ENCODE results near the gene INAFM1. TPM values are rescaled to one million over a fixed set of nuclear protein-coding genes. Genes with fewer than 3 reads are reported as not detected.

The INAFM1 gene
- total and polyA plus RNA-seq, 9 of the 15 experiments (the other 6 are each of a cell fraction or from before 2014, with no cell fraction given), result 0.71 to 30.9 (median 3.1) TPM

DNA sequence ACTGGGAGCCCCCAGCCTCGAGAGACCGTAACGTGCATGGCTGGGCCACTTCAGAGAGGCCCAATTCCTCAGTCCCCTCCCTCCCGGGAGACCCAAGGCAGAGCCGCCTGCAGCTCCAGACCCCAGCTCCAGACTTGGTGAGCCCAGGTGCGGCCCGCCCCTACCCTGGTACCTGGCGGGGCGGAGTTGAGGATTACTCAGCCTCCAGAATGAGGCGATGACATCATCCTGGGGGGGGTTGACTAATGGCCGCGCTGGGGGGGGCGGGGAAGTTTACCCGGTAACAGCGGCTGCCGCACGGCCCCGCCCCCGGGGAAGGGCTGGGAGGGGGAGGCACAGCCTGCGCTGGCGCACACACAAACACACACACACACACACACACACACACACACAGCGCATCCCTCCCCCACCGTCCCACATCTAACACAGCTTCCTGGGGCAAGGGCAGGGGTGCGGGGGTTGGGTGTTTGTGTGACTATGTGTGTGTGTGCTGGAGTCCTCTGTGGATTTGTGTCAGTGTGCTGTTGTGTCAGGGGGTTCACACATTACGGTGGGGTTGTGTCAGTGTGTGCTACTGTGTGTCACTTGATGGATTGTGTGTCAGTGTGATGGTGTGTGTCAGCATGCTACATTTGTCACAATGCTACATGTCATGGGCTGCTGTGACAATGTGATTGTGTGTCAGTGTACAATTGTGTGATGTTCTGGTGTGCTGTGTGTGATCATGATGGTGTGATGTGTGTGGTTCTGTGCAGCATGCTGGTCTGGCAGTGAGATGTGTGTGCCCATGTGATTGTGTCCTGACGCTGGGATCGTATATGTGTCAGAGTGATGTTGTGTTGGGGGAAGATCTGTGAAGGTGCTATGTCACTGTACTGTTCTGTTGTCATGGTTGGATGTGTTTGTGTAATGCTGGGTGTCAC lies 33.4 kb upstream of the INAFM1 start (continued):
- TF ChIP-seq, protein P1, sequence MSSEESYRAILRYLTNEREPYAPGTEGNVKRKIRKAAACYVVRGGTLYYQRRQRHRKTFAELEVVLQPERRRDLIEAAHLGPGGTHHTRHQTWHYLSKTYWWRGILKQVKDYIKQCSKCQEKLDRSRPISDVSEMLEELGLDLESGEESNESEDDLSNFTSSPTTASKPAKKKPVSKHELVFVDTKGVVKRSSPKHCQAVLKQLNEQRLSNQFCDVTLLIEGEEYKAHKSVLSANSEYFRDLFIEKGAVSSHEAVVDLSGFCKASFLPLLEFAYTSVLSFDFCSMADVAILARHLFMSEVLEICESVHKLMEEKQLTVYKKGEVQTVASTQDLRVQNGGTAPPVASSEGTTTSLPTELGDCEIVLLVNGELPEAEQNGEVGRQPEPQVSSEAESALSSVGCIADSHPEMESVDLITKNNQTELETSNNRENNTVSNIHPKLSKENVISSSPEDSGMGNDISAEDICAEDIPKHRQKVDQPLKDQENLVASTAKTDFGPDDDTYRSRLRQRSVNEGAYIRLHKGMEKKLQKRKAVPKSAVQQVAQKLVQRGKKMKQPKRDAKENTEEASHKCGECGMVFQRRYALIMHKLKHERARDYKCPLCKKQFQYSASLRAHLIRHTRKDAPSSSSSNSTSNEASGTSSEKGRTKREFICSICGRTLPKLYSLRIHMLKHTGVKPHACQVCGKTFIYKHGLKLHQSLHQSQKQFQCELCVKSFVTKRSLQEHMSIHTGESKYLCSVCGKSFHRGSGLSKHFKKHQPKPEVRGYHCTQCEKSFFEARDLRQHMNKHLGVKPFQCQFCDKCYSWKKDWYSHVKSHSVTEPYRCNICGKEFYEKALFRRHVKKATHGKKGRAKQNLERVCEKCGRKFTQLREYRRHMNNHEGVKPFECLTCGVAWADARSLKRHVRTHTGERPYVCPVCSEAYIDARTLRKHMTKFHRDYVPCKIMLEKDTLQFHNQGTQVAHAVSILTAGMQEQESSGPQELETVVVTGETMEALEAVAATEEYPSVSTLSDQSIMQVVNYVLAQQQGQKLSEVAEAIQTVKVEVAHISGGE (CRISPR knock-in tag; IDR thresholded peaks at IDR 0.05), result 0 out of 6 replicates have a peak, but pooled peaks of 1 of the 3 experiments have one; percentile 45
- TF ChIP-seq ETS1 (conservative IDR thresholded peaks at IDR 0.05; ENCODE audit: control insufficient read depth, low read depth, low read length) (no peak), OTX1 (CRISPR knock-in tag; IDR thresholded peaks at IDR 0.05) (peak; percentile 62; the same call in 1 of the 2 replicates), JUND (IDR thresholded peaks at IDR 0.05; ENCODE audit: borderline replicate concordance, low read depth, low read length) (peak; percentile 99), JUND (tag; IDR thresholded peaks at IDR 0.05; ENCODE audit: borderline replicate concordance, low read depth, low read length) (peak; percentile 93), L3MBTL2 (IDR thresholded peaks at IDR 0.05) (peak; percentile 19; the same call in 1 of the 2 replicates), PML (IDR thresholded peaks at IDR 0.05; ENCODE audit: low read length) (no peak), BRD4 (IDR thresholded peaks at IDR 0.05) (0 out of 2 replicates have a peak, but pooled peaks have one; percentile 21), FOXJ3 (CRISPR knock-in tag; IDR thresholded peaks at IDR 0.05) (no peak), RBBP5 (IDR thresholded peaks at IDR 0.05; ENCODE audit: borderline replicate concordance, insufficient read depth, low read length, poor library complexity, severe bottlenecking) (no peak), FOXP1 (CRISPR knock-in tag; IDR thresholded peaks at IDR 0.05) (peak; percentile 22; the same call in 1 of the 2 replicates), ATF4 (CRISPR knock-in tag; IDR thresholded peaks at IDR 0.05) (0 out of 2 replicates have a peak, but pooled peaks have one; percentile 30), E2F5 (CRISPR knock-in tag; IDR thresholded peaks at IDR 0.05) (no peak), CHD2 (IDR thresholded peaks at IDR 0.05; ENCODE audit: low read depth, low read length) (peak; percentile 27; the same call in 1 of the 2 replicates), WHSC1 (IDR thresholded peaks at IDR 0.05; ENCODE audit: low read length) (no peak), SMAD2 (IDR thresholded peaks at IDR 0.05; ENCODE audit: low read depth, low read length) (no peak)
- TF ChIP-seq, protein P2, sequence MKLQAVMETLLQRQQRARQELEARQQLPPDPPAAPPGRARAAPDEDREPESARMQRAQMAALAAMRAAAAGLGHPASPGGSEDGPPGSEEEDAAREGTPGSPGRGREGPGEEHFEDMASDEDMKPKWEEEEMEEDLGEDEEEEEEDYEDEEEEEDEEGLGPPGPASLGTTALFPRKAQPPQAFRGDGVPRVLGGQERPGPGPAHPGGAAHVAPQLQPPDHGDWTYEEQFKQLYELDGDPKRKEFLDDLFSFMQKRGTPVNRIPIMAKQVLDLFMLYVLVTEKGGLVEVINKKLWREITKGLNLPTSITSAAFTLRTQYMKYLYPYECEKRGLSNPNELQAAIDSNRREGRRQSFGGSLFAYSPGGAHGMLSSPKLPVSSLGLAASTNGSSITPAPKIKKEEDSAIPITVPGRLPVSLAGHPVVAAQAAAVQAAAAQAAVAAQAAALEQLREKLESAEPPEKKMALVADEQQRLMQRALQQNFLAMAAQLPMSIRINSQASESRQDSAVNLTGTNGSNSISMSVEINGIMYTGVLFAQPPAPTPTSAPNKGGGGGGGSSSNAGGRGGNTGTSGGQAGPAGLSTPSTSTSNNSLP (IDR thresholded peaks at IDR 0.05; ENCODE audit: borderline replicate concordance, low read depth, low read length), result no peak

All from K562 (cell line).